NCI-H2107 (cell line): ENCODE measurements around the gene BRD3OS.

Experiments
- DNase-seq: peaks from one replicate; lab custom pipeline; 2025; lab: John Stamatoyannopoulos, UW

Gene BRD3OS

GRCh38 chr9:134024828-134025605 lies at the start of gene BRD3OS:
Gene BRD3OS, plus strand, starts transcription at chr9:134025481. Its CDS starts 1,267 bp downstream, at chr9:134026748.
- DNase-seq: peak; percentile 91

DNA sequence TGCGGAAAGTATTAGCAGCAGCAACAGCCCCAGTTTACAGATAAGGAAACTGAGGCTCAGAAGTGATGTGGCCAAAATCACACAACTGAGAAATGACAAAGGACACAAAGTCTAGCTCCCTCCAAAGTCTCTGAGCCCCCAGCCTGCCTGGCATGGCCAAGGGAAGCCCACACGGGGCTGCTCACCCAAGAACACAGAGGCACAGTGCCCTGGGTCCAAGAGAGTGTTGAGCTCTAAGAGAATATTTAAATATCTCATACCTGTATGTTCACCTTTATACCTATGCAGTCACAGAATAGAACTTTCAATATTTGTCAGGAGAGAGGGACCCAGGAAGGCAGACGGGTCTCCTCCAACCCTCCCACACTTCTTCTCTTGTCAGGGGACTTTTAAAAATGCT lies 49.8 kb upstream of the BRD3OS start:
- DNase-seq: no peak

GRCh38 chr9:133976191-133976861 lies 49.0 kb upstream of the BRD3OS start:
- no peak for DNase-seq

- DNase-seq: no peak
Observed at GRCh38 chr9:133976887-133977286, 48.4 kb upstream of the BRD3OS start.

- no peak for DNase-seq
Observed at GRCh38 chr9:133977421-133978201, 47.7 kb upstream of the BRD3OS start.

DNA sequence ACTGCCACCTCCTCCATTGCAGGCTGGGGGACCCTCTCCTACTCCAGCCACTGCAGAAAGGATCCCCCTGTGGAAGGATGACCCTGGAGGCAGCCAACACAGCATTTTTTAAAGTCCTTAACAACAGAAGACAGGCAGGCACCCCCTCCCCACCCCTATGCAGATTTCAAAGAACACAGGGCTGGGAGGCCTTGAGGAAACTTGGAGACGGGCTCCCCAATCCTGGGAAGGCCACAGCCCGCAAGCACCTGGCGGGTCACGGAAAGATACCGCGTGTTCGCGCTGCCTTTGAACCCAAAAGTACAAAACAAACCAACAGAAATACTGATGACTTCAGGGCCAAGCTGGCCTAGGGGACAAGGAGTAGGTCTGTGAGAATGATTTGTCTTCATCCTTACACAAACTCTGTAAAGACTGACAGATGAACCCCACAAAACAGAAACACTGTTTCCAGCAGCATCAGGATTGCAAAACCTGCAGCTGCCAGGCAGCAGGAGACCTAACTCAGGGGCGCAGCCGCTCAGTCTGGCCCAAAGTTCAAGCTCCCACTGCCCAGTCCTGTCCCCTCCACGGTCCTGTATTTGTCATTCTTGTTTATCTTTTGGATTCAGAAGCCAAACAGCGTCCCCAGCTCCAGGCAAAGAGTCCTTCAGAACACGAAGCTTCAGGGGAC lies 46.9 kb upstream of the BRD3OS start:
- DNase-seq: no peak

GRCh38 chr9:133978899-133979272 lies 46.4 kb upstream of the BRD3OS start:
- DNase-seq: no peak

- no peak for DNase-seq
Observed at GRCh38 chr9:133979273-133979920, 45.9 kb upstream of the BRD3OS start.

GRCh38 chr9:133979921-133980863 lies 45.1 kb upstream of the BRD3OS start:
- DNase-seq: no peak

DNA sequence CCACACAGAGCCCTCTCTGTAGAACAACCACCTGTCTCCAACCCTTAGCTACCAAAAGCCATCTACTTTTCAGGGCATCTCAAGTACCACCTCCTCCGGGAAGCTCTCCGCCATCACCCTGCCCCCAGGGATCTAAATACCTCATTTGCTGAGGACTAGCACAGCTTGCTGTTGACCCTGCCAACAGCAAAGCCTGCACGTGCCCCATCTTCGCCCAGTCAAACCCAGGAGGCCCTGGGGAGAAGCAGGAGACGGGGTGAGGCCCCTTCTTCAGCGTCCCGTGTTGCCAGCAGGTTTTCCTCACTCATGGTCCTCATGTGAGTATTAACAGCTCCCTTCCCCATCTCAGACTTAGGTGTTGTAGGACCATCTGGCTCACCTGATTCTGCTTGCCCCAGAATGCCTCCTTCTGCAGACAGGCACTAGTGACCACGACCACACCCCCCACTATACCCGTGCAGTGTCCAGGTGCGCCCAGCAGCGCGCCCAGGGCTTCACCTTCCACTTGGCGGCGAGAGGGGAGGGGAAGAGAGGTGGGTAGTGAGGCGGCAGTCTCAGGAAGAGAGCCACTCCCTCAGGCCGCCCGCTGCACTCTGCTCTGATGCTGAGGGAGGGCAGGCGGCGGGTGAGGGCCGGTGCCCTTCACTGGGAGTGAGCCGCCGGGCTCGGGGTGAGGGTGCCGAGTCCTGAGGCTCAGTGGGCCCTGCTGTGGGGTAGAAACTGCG lies 44.3 kb upstream of the BRD3OS start:
- no peak for DNase-seq

DNA sequence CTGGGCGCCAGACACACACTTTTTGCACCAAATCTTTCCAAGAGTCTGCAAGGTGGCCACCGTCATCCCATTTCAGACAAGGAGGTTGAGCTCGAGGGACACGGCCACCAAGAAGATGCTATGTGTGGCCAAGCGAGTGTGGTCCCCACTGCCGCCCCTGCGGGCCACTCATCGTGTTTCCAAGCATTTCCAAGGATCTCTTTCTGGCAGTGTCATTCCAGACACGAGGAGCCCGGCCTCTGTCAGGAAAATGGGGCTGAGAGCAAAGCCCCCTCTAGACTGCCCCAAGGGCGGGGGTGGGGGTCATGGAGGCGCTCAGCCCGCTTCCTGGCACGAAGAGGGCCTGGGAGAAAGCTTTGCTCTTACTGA lies 43.7 kb upstream of the BRD3OS start:
- no peak for DNase-seq

- no peak for DNase-seq
Observed at GRCh38 chr9:133981958-133982681, 43.2 kb upstream of the BRD3OS start.

- DNase-seq: no peak
Observed at GRCh38 chr9:133982971-133983720, 42.1 kb upstream of the BRD3OS start.

DNA sequence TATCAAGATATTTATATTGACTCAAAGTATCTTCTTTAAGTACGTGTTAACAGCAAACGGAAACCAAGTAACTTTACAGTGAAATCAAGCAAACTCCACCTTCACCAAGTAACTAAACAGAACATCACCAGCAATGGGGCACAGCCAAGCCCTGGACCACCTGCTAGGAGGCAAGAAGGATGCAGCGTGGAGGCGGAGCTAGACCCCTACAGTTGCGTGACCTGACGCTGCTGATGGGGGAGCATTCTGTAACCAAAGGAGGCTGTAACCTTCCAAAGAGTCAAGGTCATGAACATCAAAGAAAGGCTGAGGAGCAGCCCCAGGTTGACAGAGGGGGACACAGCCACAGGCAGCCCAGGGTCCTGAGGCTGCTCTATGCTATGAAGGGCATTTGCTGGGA lies 39.2 kb upstream of the BRD3OS start:
- no peak for DNase-seq

DNA sequence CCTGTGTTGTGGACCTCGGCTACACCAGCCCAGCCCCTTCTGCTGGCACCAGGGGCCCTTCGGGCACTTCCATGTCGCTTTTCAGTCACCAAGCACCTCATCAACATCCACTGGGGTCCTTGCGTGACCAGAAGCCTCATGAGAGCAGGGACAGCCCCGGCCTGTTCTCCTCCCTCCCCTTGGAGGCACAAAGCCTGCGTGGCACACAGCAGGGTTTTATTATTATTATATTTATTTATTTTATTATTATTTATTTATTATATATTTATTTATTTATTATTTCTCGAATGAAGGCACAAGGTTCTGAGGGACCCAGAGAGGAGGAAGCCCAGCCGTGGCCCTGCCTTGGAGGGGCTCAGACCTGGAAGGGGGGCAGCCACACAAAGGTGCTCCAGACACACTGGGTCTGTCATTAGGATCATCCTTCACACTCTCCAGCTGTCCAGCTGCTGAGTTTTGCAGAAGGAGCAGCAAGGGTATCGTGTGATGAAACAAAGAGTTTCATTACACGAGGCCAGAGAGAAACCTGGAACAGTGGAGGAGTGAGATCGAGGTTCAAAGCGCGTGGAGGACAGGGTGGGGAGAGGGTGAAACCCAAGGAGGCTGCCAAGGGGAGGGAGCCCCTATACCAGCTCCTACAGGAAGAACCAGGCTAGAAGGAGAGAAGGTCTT lies 38.4 kb upstream of the BRD3OS start:
- no peak for DNase-seq

GRCh38 chr9:133987446-133987788 lies 37.9 kb upstream of the BRD3OS start:
- DNase-seq: no peak

- no peak for DNase-seq
Observed at GRCh38 chr9:133987946-133988665, 37.2 kb upstream of the BRD3OS start.
